IgD-negative memory B cell (primary cell): ENCODE measurements around the gene FHAD1. TPM values are rescaled to one million over a fixed set of nuclear protein-coding genes. Genes with fewer than 3 reads are reported as not detected.
"Not testable (repeated sequence)": the region's sequence is repeated elsewhere in the genome, so short reads cannot be mapped to it uniquely, and the experiment has no call there.

Source experiments
- H3K27ac Mint-ChIP-seq, 3 donors: one replicate each; pipeline ENCODE4 v1.8.0; 2020 to 2022; ENCODE audit warnings: mild to moderate bottlenecking in 3 of 3, mixed read lengths in 3 of 3, moderate library complexity in 1 of 3
- H3K27me3 Mint-ChIP-seq: one replicate; pipeline ENCODE4 v1.8.0; 2021; ENCODE audit warnings: mixed read lengths
- H3K36me3 Mint-ChIP-seq: one replicate; pipeline ENCODE4 v1.8.0; 2020; ENCODE audit warnings: mild to moderate bottlenecking, mixed read lengths
- H3K4me1 Mint-ChIP-seq, 3 donors: one replicate each; pipeline ENCODE4 v1.8.0; 2020 to 2022; ENCODE audit warnings: mixed read lengths in 3 of 3, mild to moderate bottlenecking in 1 of 3
- H3K4me3 Mint-ChIP-seq, 4 donors: one replicate each; pipeline ENCODE4 v1.8.0; 2020 to 2022; ENCODE audit warnings: mild to moderate bottlenecking in 4 of 4, mixed read lengths in 4 of 4, moderate library complexity in 3 of 4
- H3K9me3 Mint-ChIP-seq, 3 donors: one replicate each; pipeline ENCODE4 v1.8.0; 2020 to 2021; ENCODE audit warnings: mixed read lengths in 3 of 3, mild to moderate bottlenecking in 1 of 3
- polyA plus RNA-seq: library from polyadenylated mRNA; unstranded; fragments of 300-500 nt; fragmentation: Illumina TruSeq; gene quantifications from one replicate; pipeline ENCODE4 v1.2.3, GENCODE V29; 2021

Gene FHAD1
- polyA plus RNA-seq, 1 donor from 2014 or later: not detected

- Mint-ChIP-seq H3K4me3 (peak overlapping the region in 3 of 4 donors; percentile 58 to 87 (median 77)), H3K9me3 (no peaks in the 10 kb centered on the region), H3K36me3 (peaks cover 3% of the 10 kb centered on the region), H3K27ac (peak overlapping the region; percentile 79 to 93 (median 91)), H3K27me3 (no peaks in the 10 kb centered on the region), H3K4me1 (peaks cover 34 to 40% (median 38%) of the 10 kb centered on the region in 3 donors)
These were observed 170.3 kb downstream of the FHAD1 start for GRCh38 chr1:15417059-15417934.

- Mint-ChIP-seq H3K4me3 (no peak overlapping the region), H3K9me3 (no peaks in the 10 kb centered on the region), H3K36me3 (peaks cover 3% of the 10 kb centered on the region), H3K27me3 (no peaks in the 10 kb centered on the region), H3K4me1 (peaks cover 31 to 34% (median 34%) of the 10 kb centered on the region in 3 donors), H3K27ac (peak overlapping the region in 1 of 3 donors; percentile 87)
These were observed 171.9 kb downstream of the FHAD1 start for GRCh38 chr1:15418806-15419515.

DNA sequence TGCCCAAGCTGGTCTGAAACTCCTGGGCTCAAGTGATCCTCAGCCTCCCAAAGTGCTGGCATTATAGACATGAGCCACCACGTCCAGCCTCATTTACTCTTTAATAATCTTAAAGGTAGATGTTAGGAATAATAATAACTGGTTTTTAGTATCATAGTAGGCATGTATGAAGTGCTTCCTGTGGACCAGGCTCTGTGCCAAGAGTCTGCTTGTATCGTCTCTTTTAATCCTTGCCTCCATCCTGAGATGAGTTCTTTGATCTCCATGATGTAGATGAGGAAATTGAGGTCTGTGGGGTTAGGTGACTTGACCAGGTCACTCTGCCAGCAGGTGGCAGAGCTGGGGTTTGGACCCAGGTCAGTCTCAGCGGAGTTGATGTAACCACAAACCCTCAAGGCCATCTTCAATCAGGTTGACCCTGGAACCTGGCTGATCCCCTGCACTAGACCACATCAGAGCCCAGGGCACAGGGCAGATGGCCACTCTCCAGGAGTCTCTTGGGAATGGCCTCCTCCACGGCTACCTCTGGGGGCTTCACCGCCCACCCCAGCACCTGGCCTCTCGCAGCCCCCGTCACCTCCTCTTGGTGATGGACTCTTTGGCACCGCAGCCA, 173.9 kb downstream of the FHAD1 start:
- no peaks in the 10 kb centered on the region for H3K27me3 Mint-ChIP-seq
- peaks cover 3% of the 10 kb centered on the region for H3K36me3 Mint-ChIP-seq
- peak overlapping the region in 1 of 4 donors; percentile 65 for H3K4me3 Mint-ChIP-seq
- peaks cover 18 to 21% (median 18%) of the 10 kb centered on the region in 3 donors for H3K4me1 Mint-ChIP-seq
- peak overlapping the region in 2 of 3 donors; percentile 63 to 95 for H3K27ac Mint-ChIP-seq
- no peaks in the 10 kb centered on the region for H3K9me3 Mint-ChIP-seq

GRCh38 chr1:15422871-15423270, 175.8 kb downstream of the FHAD1 start:
- no peaks in the 10 kb centered on the region for H3K9me3 Mint-ChIP-seq
- H3K27me3 Mint-ChIP-seq: no peaks in the 10 kb centered on the region
- H3K4me3 Mint-ChIP-seq: no peak overlapping the region
- peaks cover 0 to 4% (median 2%) of the 10 kb centered on the region in 3 donors for H3K4me1 Mint-ChIP-seq
- H3K27ac Mint-ChIP-seq: peak overlapping the region in 1 of 3 donors; percentile 53
- H3K36me3 Mint-ChIP-seq: peaks cover 5% of the 10 kb centered on the region

- no peaks in the 10 kb centered on the region for H3K9me3 Mint-ChIP-seq
- peak overlapping the region in 1 of 4 donors; percentile 28 for H3K4me3 Mint-ChIP-seq
- peaks cover 5% of the 10 kb centered on the region for H3K36me3 Mint-ChIP-seq
- H3K27ac Mint-ChIP-seq: peak overlapping the region in 1 of 3 donors; percentile 53
- peaks cover 0 to 4% (median 1%) of the 10 kb centered on the region in 3 donors for H3K4me1 Mint-ChIP-seq
- no peaks in the 10 kb centered on the region for H3K27me3 Mint-ChIP-seq
These were observed 176.5 kb downstream of the FHAD1 start for GRCh38 chr1:15423355-15424077.

- H3K27ac Mint-ChIP-seq: peak overlapping the region in 2 of 3 donors; percentile 12 to 34
- no peak overlapping the region for H3K4me3 Mint-ChIP-seq
- peaks cover 5% of the 10 kb centered on the region for H3K36me3 Mint-ChIP-seq
- no peaks in the 10 kb centered on the region for H3K9me3 Mint-ChIP-seq
- H3K4me1 Mint-ChIP-seq: peaks cover 0 to 4% (median 0%) of the 10 kb centered on the region in 3 donors
- H3K27me3 Mint-ChIP-seq: no peaks in the 10 kb centered on the region
These were observed 177.2 kb downstream of the FHAD1 start for GRCh38 chr1:15424146-15424667.

DNA sequence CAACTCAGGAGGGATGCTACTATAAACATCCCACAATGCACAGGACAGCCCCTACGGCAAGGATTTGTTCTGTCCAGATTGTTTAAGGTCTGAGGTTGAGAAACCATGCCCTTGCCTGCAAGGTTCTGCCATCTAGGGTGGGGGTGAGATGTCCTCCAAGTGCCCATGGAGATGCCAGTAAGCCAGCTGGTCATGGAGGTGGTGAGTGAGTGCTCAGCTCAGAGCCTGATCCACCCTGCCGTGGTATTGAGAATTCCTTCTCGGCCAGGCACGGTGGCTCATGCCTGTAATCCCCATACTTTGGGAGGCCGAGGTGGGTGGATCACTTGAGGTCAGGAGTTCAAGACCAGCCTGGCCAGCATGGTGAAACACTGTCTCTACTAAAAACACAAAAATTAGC, 178.0 kb downstream of the FHAD1 start:
- Mint-ChIP-seq H3K27me3 (no peaks in the 10 kb centered on the region), H3K4me3 (no peak overlapping the region), H3K4me1 (peaks cover 0 to 4% (median 0%) of the 10 kb centered on the region in 3 donors), H3K9me3 (no peaks in the 10 kb centered on the region), H3K36me3 (peaks cover 5% of the 10 kb centered on the region), H3K27ac (peak overlapping the region in 1 of 3 donors; percentile 32)

- Mint-ChIP-seq H3K4me1 (peaks cover 0 to 1% (median 0%) of the 10 kb centered on the region in 3 donors), H3K4me3 (no peak overlapping the region), H3K36me3 (peaks cover 2% of the 10 kb centered on the region), H3K27me3 (no peaks in the 10 kb centered on the region), H3K9me3 (no peaks in the 10 kb centered on the region), H3K27ac (peak overlapping the region in 1 of 3 donors; percentile 53)
These were observed 178.5 kb downstream of the FHAD1 start for GRCh38 chr1:15425521-15425920.

GRCh38 chr1:15425958-15426357, 178.9 kb downstream of the FHAD1 start:
- no peaks in the 10 kb centered on the region for H3K9me3 Mint-ChIP-seq
- H3K4me3 Mint-ChIP-seq: no peak overlapping the region
- H3K27me3 Mint-ChIP-seq: no peaks in the 10 kb centered on the region
- H3K36me3 Mint-ChIP-seq: peaks cover 2% of the 10 kb centered on the region
- peak overlapping the region in 2 of 3 donors; percentile 19 to 86 for H3K27ac Mint-ChIP-seq
- H3K4me1 Mint-ChIP-seq: peaks cover 0 to 1% (median 0%) of the 10 kb centered on the region in 3 donors

DNA sequence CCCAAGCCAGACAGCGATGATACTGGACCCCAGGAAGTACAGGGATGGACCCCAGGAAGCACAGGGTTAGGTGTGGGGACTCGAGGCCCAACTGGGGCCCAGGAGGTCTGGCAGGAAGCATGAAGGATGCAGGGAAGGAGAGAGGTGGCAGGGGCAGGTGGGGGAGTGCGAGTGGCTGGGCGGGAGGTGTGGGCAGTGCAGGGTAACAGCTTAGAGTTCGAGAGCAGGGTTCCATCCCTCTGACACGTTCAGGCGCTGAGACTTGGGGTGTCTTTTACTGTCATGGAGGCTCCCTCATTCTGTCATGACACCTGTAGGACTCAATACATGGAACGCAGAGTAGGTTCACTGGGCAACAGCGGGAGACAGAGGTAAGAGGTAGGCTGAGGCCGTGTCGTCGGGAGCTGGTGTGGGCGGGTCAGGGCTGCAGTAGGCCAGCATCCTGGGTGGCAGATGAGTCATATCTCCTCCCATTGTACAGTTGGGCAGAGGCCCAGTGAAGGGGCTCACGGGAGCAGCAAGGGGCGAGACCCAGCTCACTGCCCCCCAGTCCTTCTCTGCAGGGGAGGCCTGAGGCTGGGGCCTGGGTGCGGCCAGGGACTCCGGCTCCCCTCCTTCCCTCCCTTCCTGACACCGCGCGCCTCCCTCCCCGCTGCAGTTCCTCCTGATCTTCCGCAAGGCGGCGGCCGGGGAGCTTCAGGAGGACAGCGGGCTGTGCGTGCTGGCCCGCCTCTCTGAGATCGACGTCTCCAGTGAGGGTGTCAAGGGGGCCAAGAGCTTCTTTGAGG, 179.7 kb downstream of the FHAD1 start:
- Mint-ChIP-seq H3K9me3 (no peaks in the 10 kb centered on the region), H3K27me3 (no peaks in the 10 kb centered on the region), H3K4me1 (peaks cover 0 to 1% (median 0%) of the 10 kb centered on the region in 3 donors), H3K36me3 (peaks cover 2% of the 10 kb centered on the region), H3K4me3 (peak overlapping the region in 1 of 4 donors; percentile 56), H3K27ac (peak overlapping the region in 2 of 3 donors; percentile 19 to 86)

GRCh38 chr1:15427280-15427666, 180.2 kb downstream of the FHAD1 start:
- no peak overlapping the region for H3K27ac Mint-ChIP-seq
- peaks cover 0 to 1% (median 0%) of the 10 kb centered on the region in 3 donors for H3K4me1 Mint-ChIP-seq
- no peak overlapping the region for H3K4me3 Mint-ChIP-seq
- peaks cover 2% of the 10 kb centered on the region for H3K36me3 Mint-ChIP-seq
- no peaks in the 10 kb centered on the region for H3K9me3 Mint-ChIP-seq
- H3K27me3 Mint-ChIP-seq: no peaks in the 10 kb centered on the region

GRCh38 chr1:15428252-15428651, 181.2 kb downstream of the FHAD1 start:
- H3K4me1 Mint-ChIP-seq, H3K27me3 Mint-ChIP-seq, H3K36me3 Mint-ChIP-seq, H3K9me3 Mint-ChIP-seq, H3K4me3 Mint-ChIP-seq: not testable (repeated sequence)
- peak overlapping the region in 2 of 3 donors; percentile 70 to 77 for H3K27ac Mint-ChIP-seq

GRCh38 chr1:15428815-15429435, 181.9 kb downstream of the FHAD1 start:
- peaks cover 2% of the 10 kb centered on the region for H3K36me3 Mint-ChIP-seq
- no peaks in the 10 kb centered on the region for H3K9me3 Mint-ChIP-seq
- peak overlapping the region in 2 of 3 donors; percentile 70 to 82 for H3K27ac Mint-ChIP-seq
- H3K27me3 Mint-ChIP-seq: no peaks in the 10 kb centered on the region
- H3K4me1 Mint-ChIP-seq: peaks cover 0 to 1% (median 0%) of the 10 kb centered on the region in 3 donors
- H3K4me3 Mint-ChIP-seq: no peak overlapping the region
